NB4 (cell line): ENCODE measurements around the gene FAM181A.
A peak's percentile ranks its signal among the peaks of the same experiment; 100 is the strongest.

ENCODE experiments used
- DNase-seq: peaks from one replicate; pipeline ENCODE4 v3.0.0; 2010; ENCODE audit warnings: low read depth
- H3K4me3 ChIP-seq: one replicate; pipeline ENCODE4 v1.5.1; 2011; ENCODE audit warnings: mild to moderate bottlenecking, low read depth, low read length, moderate library complexity
- CTCF ChIP-seq: IDR thresholded peaks from one replicate; pipeline ENCODE4 v1.5.1; 2012; ENCODE audit warnings: low read depth, low read length
- MAX ChIP-seq: IDR thresholded peaks from 2 replicates; pipeline ENCODE4 v1.6.1; 2011; ENCODE audit warnings: low read depth, low read length
- MYC ChIP-seq: IDR thresholded peaks from 2 replicates; pipeline ENCODE4 v1.6.1; 2011; ENCODE audit warnings: low read depth, low read length
- POLR2A ChIP-seq: IDR thresholded peaks from 2 replicates; pipeline ENCODE4 v1.6.1; 2011; ENCODE audit warnings: mild to moderate bottlenecking; ENCODE audit not compliant: insufficient read length; ENCODE audit errors: extremely low read depth

Gene FAM181A

DNA sequence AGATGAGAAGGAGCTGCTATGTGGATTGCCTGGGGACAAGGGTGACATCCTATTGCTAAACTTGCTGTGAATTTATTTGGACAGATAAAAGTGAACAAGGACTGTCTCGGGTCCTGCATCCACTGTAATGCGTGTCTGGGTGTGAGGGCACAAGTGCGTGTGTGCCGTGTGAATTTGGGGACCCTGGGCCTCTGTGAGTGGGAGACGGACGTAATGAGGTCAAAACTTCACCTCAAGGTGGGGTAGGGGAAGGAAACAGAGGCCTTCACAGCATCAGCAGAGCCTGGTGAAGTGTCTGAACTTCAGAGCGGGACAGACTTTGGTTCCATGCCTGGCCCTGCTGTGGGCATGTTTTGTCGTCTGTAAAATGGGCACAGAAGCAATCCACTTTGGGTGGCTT, 34.5 kb downstream of the FAM181A start:
- no peak overlapping the region for H3K4me3 ChIP-seq
- DNase-seq = no peak
- TF ChIP-seq POLR2A (no peak), CTCF (no peak), MYC (no peak), MAX (no peak)

GRCh38 chr14:93962701-93963601, 35.8 kb downstream of the FAM181A start:
- TF ChIP-seq MYC = peak; percentile 41; the same call in 1 of the 2 replicates
- TF ChIP-seq CTCF = no peak
- no peak for TF ChIP-seq POLR2A
- TF ChIP-seq MAX = peak; percentile 32; the same call in 1 of the 2 replicates
- no peak overlapping the region for H3K4me3 ChIP-seq
- DNase-seq = peak; percentile 73

GRCh38 chr14:93963692-93964091, 36.5 kb downstream of the FAM181A start:
- TF ChIP-seq MAX (no peak), POLR2A (no peak), MYC (no peak), CTCF (no peak)
- no peak overlapping the region for H3K4me3 ChIP-seq
- no peak for DNase-seq

DNA sequence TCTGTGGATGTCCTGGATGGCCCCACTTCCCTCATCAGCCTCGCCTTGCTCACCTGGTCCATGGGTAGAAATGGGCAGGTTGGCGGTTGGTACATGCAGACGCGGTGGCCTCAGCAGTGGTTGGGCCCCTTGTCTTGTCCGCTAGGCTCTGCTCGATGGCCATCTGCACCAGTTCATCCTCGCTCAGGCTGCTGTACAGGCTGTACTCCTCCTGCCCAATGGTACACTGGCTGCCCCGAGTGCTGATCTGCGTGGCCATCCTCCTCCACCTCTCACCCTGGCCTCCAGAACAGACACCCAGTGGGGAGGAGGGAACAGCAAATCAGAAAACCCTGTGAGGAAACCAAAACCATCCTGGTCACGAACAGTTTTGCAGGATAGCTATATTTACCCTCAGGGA, 37.1 kb downstream of the FAM181A start:
- no peak for DNase-seq
- H3K4me3 ChIP-seq = no peak overlapping the region
- no peak for TF ChIP-seq MAX

GRCh38 chr14:93964820-93965286, 37.7 kb downstream of the FAM181A start:
- no peak for DNase-seq
- TF ChIP-seq MYC = no peak
- TF ChIP-seq MAX = no peak
- no peak for TF ChIP-seq CTCF
- TF ChIP-seq POLR2A = no peak
- no peak overlapping the region for H3K4me3 ChIP-seq

DNA sequence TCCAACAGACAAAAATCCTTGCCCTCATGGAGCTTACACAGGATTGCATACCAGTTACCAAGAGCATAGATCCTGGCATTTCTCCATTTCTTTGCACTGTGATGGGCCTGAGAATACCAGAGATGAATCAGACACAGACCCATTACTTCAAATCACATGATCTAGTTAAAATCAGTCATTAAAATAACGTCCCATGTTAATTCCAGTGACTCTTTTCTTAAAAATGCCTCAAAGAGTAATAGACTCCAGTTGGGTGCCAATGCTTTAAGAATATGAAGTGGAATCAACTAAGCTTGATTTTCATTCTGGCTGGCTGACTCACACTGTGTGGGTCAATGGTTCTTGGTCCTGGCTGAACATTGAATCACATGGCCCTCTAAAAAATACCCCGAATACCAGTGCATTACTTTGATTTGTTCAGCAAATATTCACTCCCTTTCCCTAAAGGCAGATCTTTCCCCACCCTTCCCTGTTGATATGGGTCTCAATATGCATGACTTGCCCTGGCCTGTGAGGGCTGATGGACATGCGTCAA, 38.2 kb downstream of the FAM181A start:
- DNase-seq = no peak
- H3K4me3 ChIP-seq = no peak overlapping the region
- no peak for TF ChIP-seq POLR2A
- no peak for TF ChIP-seq CTCF
- no peak for TF ChIP-seq MYC
- no peak for TF ChIP-seq MAX
